Measurements from ENCODE around the gene SNX18.
"Not testable (repeated sequence)": the region's sequence is repeated elsewhere in the genome, so short reads cannot be mapped to it uniquely, and the experiment has no call there.

SNX18 gene

GRCh38 chr5:54477941-54478478 is 39.5 kb upstream of the SNX18 start:
- Histone ChIP-seq H3K4me3 (ENCODE audit: low read length) (no peak overlapping the region), H3F3A (ENCODE audit: control insufficient read depth, insufficient read depth) (no peaks in the 10 kb centered on the region), H3K27ac (ENCODE audit: low read depth, low read length) (no peak overlapping the region), H3K36me3 (ENCODE audit: control insufficient read depth, low read length) (no peaks in the 10 kb centered on the region), H3K9me2 (replicated peaks; ENCODE audit: control insufficient read depth, low read length) (no peaks in the 10 kb centered on the region), H3K4me1 (ENCODE audit: control insufficient read depth, low read length) (no peaks in the 10 kb centered on the region), H3K27me3 (ENCODE audit: control insufficient read depth, low read length) (no peaks in the 10 kb centered on the region), H3K4me2 (ENCODE audit: low read length) (no peak overlapping the region), H4K20me1 (ENCODE audit: control insufficient read depth, insufficient read depth, low read depth, low read length) (no peaks in the 10 kb centered on the region), H3K79me2 (ENCODE audit: control insufficient read depth, low read length) (no peaks in the 10 kb centered on the region), H3K9me3 (ENCODE audit: control insufficient read depth, insufficient read depth, low read length) (no peaks in the 10 kb centered on the region)
- no peak for TF ChIP-seq EZH2phosphoT487 (IDR thresholded peaks at IDR 0.05; ENCODE audit: borderline replicate concordance, low read length)
- no peak for TF ChIP-seq CTCF (IDR thresholded peaks at IDR 0.05; ENCODE audit: low read depth, low read length, poor library complexity, severe bottlenecking)

GRCh38 chr5:54480296-54480695 is 37.3 kb upstream of the SNX18 start:
- H3K4me1 ChIP-seq (ENCODE audit: control insufficient read depth, low read length): no peaks in the 10 kb centered on the region
- TF ChIP-seq EZH2phosphoT487 (IDR thresholded peaks at IDR 0.05; ENCODE audit: borderline replicate concordance, low read length) (no peak), CTCF (IDR thresholded peaks at IDR 0.05; ENCODE audit: low read depth, low read length, poor library complexity, severe bottlenecking) (no peak)
- no peak overlapping the region for H3K4me2 ChIP-seq (ENCODE audit: low read length)
- H3K27ac ChIP-seq (ENCODE audit: low read depth, low read length): no peak overlapping the region
- no peaks in the 10 kb centered on the region for H3K36me3 ChIP-seq (ENCODE audit: control insufficient read depth, low read length)
- no peaks in the 10 kb centered on the region for H4K20me1 ChIP-seq (ENCODE audit: control insufficient read depth, insufficient read depth, low read depth, low read length)
- no peak overlapping the region for H3K4me3 ChIP-seq (ENCODE audit: low read length)
- H3K79me2 ChIP-seq (ENCODE audit: control insufficient read depth, low read length): no peaks in the 10 kb centered on the region
- H3K9me2 ChIP-seq (replicated peaks; ENCODE audit: control insufficient read depth, low read length): no peaks in the 10 kb centered on the region
- no peaks in the 10 kb centered on the region for H3K27me3 ChIP-seq (ENCODE audit: control insufficient read depth, low read length)
- no peaks in the 10 kb centered on the region for H3F3A ChIP-seq (ENCODE audit: control insufficient read depth, insufficient read depth)
- no peaks in the 10 kb centered on the region for H3K9me3 ChIP-seq (ENCODE audit: control insufficient read depth, insufficient read depth, low read length)

- H3K27me3 ChIP-seq (ENCODE audit: control insufficient read depth, low read length): no peaks in the 10 kb centered on the region
- H3K36me3 ChIP-seq (ENCODE audit: control insufficient read depth, low read length): no peaks in the 10 kb centered on the region
- no peaks in the 10 kb centered on the region for H3K79me2 ChIP-seq (ENCODE audit: control insufficient read depth, low read length)
- H3K4me3 ChIP-seq (ENCODE audit: low read length): no peak overlapping the region
- H3K4me1 ChIP-seq (ENCODE audit: control insufficient read depth, low read length): no peaks in the 10 kb centered on the region
- TF ChIP-seq EZH2phosphoT487 (IDR thresholded peaks at IDR 0.05; ENCODE audit: borderline replicate concordance, low read length): no peak
- H4K20me1 ChIP-seq (ENCODE audit: control insufficient read depth, insufficient read depth, low read depth, low read length): no peaks in the 10 kb centered on the region
- no peak overlapping the region for H3K27ac ChIP-seq (ENCODE audit: low read depth, low read length)
- no peaks in the 10 kb centered on the region for H3K9me3 ChIP-seq (ENCODE audit: control insufficient read depth, insufficient read depth, low read length)
- H3F3A ChIP-seq (ENCODE audit: control insufficient read depth, insufficient read depth): no peaks in the 10 kb centered on the region
- H3K9me2 ChIP-seq (replicated peaks; ENCODE audit: control insufficient read depth, low read length): no peaks in the 10 kb centered on the region
- no peak overlapping the region for H3K4me2 ChIP-seq (ENCODE audit: low read length)
Observed at GRCh38 chr5:54484219-54484894, 33.2 kb upstream of the SNX18 start.

GRCh38 chr5:54485659-54486058 is 31.9 kb upstream of the SNX18 start:
- H3K79me2 ChIP-seq (ENCODE audit: control insufficient read depth, low read length); H3K27me3 ChIP-seq (ENCODE audit: control insufficient read depth, low read length); H3K4me3 ChIP-seq (ENCODE audit: low read length); H3K36me3 ChIP-seq (ENCODE audit: control insufficient read depth, low read length); H3K27ac ChIP-seq (ENCODE audit: low read depth, low read length); H3K9me3 ChIP-seq (ENCODE audit: control insufficient read depth, insufficient read depth, low read length); H4K20me1 ChIP-seq (ENCODE audit: control insufficient read depth, insufficient read depth, low read depth, low read length); H3K4me1 ChIP-seq (ENCODE audit: control insufficient read depth, low read length); H3K4me2 ChIP-seq (ENCODE audit: low read length); H3F3A ChIP-seq (ENCODE audit: control insufficient read depth, insufficient read depth); H3K9me2 ChIP-seq (replicated peaks; ENCODE audit: control insufficient read depth, low read length): not testable (repeated sequence)

GRCh38 chr5:54489648-54489979 is 27.9 kb upstream of the SNX18 start:
- H3K36me3 ChIP-seq (ENCODE audit: control insufficient read depth, low read length); H3K4me1 ChIP-seq (ENCODE audit: control insufficient read depth, low read length); H3K27me3 ChIP-seq (ENCODE audit: control insufficient read depth, low read length); H3K9me2 ChIP-seq (replicated peaks; ENCODE audit: control insufficient read depth, low read length); H3K4me2 ChIP-seq (ENCODE audit: low read length); H3K27ac ChIP-seq (ENCODE audit: low read depth, low read length); H4K20me1 ChIP-seq (ENCODE audit: control insufficient read depth, insufficient read depth, low read depth, low read length); H3K9me3 ChIP-seq (ENCODE audit: control insufficient read depth, insufficient read depth, low read length); H3K79me2 ChIP-seq (ENCODE audit: control insufficient read depth, low read length); H3K4me3 ChIP-seq (ENCODE audit: low read length); H3F3A ChIP-seq (ENCODE audit: control insufficient read depth, insufficient read depth): not testable (repeated sequence)

Measured in DOHH2 (cell line).